GM06990 (cell line): ENCODE measurements around the gene DPPA5.

Source experiments
- DNase-seq: peaks from one replicate; pipeline ENCODE4 v3.0.0-alpha.2; 2011; ENCODE audit not compliant: insufficient read length; ENCODE audit errors: extremely low read depth
- H3K27me3 ChIP-seq: replicated peaks from 2 replicates; pipeline ENCODE4 v1.6.0; 2011; ENCODE audit warnings: low read length; ENCODE audit not compliant: control insufficient read depth, insufficient read depth
- H3K36me3 ChIP-seq: 2 replicates; pipeline ENCODE4 v1.5.1; 2011; ENCODE audit warnings: low read length; ENCODE audit not compliant: control insufficient read depth, insufficient read depth
- H3K4me3 ChIP-seq: replicated peaks from 2 replicates; pipeline ENCODE4 v1.5.1; 2011; ENCODE audit warnings: low read depth, mild to moderate bottlenecking, control low read depth, low read length
- CTCF ChIP-seq: IDR thresholded peaks from 2 replicates; pipeline ENCODE4 v1.5.1; 2011; ENCODE audit warnings: low read length, control low read depth, mild to moderate bottlenecking, inconsistent platforms; ENCODE audit not compliant: insufficient read depth, poor library complexity, severe bottlenecking

DPPA5 gene

GRCh38 chr6:73341335-73341734 lies 12.7 kb downstream of the DPPA5 start:
- DNase-seq, result no peak
- H3K4me3 ChIP-seq, result no peak overlapping the region
- no peaks in the 10 kb centered on the region for H3K27me3 ChIP-seq
- H3K36me3 ChIP-seq, result no peaks in the 10 kb centered on the region
- TF ChIP-seq CTCF, result no peak

- no peak for DNase-seq
- Histone ChIP-seq H3K4me3 (no peak overlapping the region), H3K36me3 (no peaks in the 10 kb centered on the region), H3K27me3 (no peaks in the 10 kb centered on the region)
- TF ChIP-seq CTCF, result no peak
Observed at GRCh38 chr6:73340048-73340447, 14.0 kb downstream of the DPPA5 start.

- H3K4me3 ChIP-seq, result no peak overlapping the region
- H3K36me3 ChIP-seq, result no peaks in the 10 kb centered on the region
- DNase-seq, result no peak
- H3K27me3 ChIP-seq, result no peaks in the 10 kb centered on the region
- TF ChIP-seq CTCF, result no peak
Observed at GRCh38 chr6:73339340-73339739, 14.7 kb downstream of the DPPA5 start.

GRCh38 chr6:73329201-73329600 lies 24.9 kb downstream of the DPPA5 start:
- H3K4me3 ChIP-seq, result no peak overlapping the region
- no peaks in the 10 kb centered on the region for H3K36me3 ChIP-seq
- no peaks in the 10 kb centered on the region for H3K27me3 ChIP-seq
- no peak for TF ChIP-seq CTCF
- no peak for DNase-seq

GRCh38 chr6:73328790-73329189 lies 25.3 kb downstream of the DPPA5 start:
- Histone ChIP-seq H3K27me3 (no peaks in the 10 kb centered on the region), H3K36me3 (no peaks in the 10 kb centered on the region), H3K4me3 (no peak overlapping the region)
- no peak for TF ChIP-seq CTCF
- no peak for DNase-seq

- Histone ChIP-seq H3K4me3 (no peak overlapping the region), H3K36me3 (no peaks in the 10 kb centered on the region), H3K27me3 (no peaks in the 10 kb centered on the region)
- no peak for DNase-seq
- no peak for TF ChIP-seq CTCF
Observed at GRCh38 chr6:73325656-73326055, 28.4 kb downstream of the DPPA5 start.
